Measurements from ENCODE around the gene WDFY2. TPM values are rescaled to one million over a fixed set of nuclear protein-coding genes. Genes with fewer than 3 reads are reported as not detected.
A peak's percentile ranks its signal among the peaks of the same experiment; 100 is the strongest.

Gene WDFY2
- total RNA-seq, 1 experiment from 2014 or later, result 8.2 TPM

DNA sequence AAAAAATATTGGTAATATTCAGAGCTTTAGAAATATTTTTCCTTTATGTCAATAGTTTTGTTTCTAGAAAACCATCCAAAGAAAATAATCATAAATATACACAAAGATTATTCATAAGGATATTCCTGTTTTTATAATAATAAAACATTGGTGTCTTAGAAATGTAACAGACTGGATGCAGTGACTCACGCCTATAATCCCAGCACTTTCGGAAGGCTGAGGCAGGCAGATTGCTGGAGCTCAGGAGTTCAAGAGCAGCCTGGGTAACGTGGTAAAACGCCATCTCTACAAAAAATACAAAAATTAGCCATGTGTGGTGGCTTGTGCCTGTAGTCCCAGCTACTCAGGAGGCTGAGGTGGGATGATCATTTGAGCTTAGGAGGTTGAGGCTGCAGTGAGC lies 112.9 kb downstream of the WDFY2 start:
- DNase-seq (ENCODE audit: low read depth), result peak; percentile 65

DNA sequence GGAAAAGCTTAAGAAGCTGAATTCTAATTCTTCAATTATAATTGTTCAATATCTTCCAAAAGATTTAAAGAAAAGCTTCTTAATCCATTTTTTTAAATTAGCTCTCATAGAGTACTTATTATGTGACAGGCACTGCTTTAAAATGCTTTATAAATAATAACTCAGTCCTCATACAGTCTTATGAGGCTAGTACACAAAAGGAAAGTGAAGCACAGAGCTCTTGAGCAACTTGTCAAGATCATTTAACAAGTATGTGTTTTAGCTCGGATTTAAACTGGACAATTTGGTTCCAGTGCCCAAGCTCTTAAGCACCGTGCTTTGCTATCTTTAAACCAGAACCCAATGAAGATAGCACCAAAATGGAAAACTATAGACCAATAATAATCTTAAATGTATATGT lies 113.6 kb downstream of the WDFY2 start:
- DNase-seq (ENCODE audit: low read depth), result no peak

DNA sequence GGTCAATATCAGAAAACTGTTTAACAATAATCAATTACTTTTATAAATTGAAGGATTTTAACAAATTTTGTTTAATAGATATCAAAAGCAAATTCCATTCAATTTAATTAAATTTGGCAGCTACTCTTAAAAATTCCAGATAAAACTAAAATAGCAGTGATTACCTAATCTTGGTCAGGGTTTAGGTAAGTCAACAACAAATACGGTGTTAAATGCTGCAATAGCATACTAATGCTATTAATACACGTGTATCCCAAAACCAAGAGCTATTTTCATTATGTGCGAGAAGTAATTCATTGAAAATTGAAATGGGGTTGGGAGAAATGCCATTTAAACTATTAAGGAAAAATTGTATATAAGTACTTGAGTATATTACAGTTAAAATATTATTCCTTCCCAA lies 114.1 kb downstream of the WDFY2 start:
- no peak for DNase-seq (ENCODE audit: low read depth)

DNA sequence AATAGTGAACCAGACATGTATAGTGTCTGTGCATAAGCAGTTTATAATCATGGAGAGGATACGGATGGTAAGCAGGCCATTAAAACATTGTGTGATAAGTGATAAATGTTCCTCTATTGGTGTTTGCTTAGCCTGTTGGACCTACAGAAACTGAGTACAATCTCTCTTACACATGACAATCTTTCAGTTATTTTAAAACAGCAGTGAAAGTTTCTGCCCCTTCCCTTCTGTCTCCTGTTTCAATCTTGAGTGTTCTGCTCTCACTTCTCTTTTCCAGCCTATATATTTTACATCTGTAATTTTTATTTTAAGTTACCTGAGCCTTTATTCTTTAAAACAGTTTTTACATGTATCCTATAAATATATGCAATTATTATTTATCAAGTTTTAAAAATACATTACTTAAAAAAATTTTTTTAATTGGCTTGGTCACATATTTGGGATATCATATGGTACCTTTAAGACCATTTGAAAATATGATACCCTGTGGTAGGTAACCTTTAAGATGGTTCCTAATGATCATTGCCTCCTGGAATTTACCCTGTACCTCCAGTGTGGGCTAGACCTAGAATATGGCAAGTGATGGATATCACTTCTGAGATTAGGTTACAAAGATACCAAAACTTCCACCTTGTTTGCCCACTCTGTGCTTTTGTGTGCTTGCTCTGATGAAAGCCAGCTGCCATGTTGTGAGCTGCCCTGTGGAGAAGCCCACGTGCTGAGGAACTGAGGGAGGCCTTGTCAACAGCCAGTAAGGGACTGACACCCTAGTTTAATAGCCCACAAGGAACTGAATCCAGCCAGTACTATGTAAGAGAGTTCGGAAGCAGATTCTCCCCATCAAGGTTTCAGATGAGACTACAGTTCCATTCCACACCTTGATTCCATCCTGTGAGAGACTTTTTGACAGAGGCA lies 120.4 kb downstream of the WDFY2 start:
- DNase-seq (ENCODE audit: low read depth), result no peak

DNA sequence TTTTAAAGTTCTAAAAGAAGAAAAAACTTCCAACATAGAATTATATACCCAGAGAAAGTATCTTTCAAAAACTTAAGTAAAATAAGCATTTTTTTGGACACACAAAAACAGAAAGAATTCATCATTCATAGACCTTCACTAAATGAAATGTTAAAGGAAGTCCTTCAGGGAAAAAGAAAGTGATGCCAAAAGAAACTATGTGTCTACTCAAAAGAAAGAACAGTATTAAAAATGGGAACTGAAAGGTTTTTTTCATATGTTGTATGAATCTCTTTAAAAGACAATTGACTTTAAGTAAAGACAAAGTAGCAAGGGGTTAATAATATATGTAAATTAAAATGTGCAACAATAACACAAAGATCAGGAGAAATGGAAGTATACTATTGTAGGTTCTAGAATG lies 123.2 kb downstream of the WDFY2 start:
- DNase-seq (ENCODE audit: low read depth), result no peak

DNA sequence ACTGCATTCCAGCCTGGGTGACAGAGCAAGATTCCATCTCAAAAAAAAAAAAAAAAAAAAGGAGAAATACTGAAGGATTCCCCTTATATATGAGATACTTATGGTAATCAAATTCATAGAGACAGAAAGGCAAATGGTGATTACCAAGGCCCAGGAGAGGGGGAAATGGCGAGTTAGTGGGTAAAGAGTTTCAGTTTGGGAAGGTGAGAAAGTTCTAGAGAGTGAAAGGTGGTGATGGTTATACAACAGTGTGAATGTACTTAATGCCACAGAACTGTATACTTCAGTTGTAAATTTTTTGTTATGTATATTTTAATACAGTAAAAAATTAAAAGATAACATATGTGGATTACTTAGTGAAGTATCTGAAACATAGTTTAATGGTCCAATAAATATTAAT lies 129.5 kb downstream of the WDFY2 start:
- DNase-seq (ENCODE audit: low read depth), result no peak

DNA sequence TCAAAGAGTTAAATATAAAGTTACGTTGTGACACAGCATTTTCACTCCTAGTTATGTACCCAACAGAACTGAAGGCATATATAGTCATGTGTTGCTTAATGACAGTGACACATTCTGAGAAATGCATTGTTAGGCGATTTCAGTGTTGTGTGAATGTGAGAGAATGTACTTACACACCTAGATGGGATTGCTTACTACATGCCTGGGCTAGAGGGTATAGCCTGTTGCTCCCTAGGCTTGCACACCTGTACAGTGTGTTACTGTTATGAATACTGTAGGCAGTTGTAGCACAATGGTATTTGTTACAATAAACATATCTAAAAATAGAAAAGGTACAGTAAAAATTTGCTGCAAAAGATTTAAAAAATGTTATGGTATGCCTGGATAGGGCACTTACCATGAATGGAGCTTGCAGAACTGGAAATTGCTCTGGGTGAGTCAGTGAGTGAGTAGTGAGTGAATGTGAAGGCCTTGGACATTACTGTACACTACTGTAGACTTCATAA lies 130.5 kb downstream of the WDFY2 start:
- peak; percentile 75 for DNase-seq (ENCODE audit: low read depth)

DNA sequence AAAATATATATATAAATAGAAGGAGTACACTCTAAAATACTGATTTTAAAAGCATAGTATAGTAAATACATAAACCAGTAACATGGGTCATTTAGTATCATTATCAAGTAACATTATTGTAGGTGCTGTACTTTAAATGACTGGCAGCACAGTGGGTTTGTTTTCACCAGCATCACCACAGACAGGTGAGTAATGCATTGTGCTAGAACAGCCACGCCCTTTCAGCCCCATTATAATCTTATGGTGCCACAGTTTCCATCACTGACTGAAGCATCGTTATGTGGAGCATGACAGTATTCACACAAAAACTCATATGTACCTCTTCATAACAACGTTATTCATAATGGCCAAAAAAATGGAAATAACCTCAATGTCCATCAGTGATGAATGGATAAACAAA lies 131.4 kb downstream of the WDFY2 start:
- DNase-seq (ENCODE audit: low read depth), result no peak

DNA sequence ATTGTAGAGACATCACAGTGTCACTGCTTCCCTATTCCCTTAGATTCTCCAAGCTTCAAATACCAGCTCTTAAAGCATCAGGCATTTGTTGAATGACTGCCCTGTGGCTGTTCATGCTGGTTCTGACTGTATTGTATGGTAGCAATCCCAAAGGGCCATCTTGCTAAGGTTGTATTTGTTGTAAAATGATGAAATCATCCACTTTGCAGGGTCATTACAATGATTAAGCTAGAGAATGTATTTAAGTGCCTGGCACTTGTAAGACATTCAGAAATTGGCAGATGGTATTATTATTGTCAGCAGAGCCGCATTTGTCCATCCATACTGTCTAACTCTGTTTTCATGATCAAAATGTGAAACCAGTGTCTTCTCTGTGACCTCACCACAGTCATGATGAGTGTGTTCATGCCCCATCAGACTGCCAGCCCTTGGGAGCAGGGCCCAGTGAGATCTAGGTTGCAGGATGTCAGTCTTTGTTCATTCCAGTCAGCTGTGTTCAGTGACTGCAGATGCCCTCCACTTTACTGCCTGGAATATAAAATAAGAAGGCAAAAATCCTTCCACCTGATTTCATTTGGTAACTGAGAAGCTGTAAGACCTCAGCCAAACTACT lies 133.6 kb downstream of the WDFY2 start:
- peak; percentile 54 for DNase-seq (ENCODE audit: low read depth)

DNA sequence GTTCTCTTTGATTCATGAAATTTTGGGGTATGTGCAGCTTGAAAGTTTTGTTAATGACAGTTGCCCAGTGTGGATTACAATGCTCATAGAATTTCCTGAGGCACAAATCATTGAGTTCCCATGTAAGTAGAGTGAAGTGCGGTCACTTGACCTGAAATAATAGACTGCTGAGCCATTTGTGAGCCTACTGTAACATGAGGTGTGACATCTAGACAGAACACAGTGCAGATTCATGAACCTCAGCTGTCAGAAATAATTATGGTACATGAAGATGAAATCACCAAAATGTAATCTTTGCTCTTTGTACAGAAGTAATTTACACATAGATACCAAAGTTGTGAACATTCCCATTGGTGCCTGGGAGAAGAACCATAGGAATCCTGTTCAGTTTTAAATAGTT lies 135.1 kb downstream of the WDFY2 start:
- no peak for DNase-seq (ENCODE audit: low read depth)

DNA sequence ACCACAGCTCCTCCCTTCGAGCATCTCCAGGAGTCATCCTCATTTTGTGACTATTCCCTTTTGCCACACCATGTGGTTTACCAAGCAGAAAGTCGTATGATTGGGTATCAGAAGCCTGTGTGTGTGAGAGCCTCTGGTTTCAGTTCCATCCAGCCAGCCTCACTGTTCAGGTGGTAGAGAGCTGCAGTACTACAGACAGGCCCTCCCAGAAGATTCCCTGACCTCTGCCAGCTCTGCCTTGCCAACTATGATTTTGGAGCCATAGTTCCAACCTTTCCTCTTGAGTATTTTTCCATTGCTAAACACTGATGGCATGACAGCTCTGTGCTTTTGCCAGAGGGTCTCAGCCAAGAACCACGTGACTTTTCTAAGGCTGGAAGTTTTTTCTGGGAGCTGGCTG lies 137.2 kb downstream of the WDFY2 start:
- DNase-seq (ENCODE audit: low read depth), result no peak

DNA sequence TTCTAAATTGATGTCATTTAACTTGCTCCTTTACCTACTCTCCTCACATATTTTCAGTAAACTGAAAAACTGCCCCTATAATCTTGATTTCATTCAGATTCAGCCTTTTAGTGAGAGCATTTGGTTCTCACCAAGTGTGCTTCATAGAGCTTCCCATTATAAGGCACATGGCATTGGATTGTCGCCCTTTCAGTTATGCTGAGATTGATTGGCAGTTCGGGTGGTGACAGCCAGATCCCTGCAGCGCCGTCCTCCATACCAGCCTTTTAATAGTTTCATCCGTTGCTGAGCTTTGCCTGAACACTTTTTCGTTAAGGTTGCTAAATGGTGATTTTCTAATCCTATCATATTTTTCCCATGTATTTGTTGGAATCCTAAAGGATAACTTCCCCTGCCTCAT lies 139.3 kb downstream of the WDFY2 start:
- no peak for DNase-seq (ENCODE audit: low read depth)

DNA sequence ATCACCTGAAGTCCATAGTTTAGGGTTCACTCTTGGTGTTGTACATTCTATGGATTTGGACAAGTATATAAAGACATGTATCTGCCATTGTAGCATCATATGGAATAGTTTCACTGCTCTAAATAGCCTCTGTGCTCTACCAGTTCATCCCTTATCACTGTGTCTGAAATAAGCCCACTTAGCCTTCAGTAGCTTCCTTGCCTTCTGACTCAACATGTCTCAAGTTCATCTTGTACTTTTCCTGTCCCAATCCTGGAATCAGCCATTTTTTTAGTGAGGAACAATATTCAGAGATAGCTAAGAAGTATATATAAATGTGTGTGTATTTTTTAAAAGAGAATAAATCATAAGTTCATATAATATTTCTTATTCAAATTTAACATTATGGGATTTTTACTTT lies 140.5 kb downstream of the WDFY2 start:
- DNase-seq (ENCODE audit: low read depth), result no peak

DNA sequence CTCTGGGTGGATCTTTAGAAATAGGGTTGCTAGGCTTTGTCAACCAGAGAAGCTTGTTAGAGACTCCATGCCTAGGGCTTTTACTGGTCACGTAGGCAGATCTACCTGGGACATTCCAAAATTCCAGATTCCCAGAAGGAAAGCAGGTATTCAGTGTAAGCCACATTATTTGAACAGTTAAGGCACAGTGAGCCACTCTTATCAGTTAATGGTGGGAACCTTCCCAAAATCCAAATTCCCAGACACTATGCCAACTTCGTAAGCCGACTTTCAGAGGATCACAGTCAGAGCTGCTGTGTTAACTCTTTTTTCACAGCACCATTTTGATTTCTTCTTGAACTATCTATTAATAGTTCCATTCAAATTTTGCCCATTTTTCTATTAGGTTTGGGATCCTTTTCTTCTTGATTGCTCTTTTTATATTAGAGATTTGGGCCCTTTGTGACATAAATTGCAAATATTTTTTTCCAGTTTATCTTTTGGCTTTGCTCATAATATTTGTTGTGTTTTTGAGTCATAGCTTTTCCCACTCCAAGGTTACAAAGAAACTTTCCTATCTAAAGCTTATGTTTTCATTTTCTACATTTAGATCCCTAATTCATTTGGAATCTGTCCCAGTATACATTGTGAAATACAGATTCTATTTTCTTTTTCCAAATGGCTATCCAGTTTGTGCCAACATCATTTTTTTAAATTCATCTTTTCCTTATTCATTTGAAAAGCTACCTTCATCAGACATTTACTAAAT lies 142.4 kb downstream of the WDFY2 start:
- DNase-seq (ENCODE audit: low read depth), result peak; percentile 69

DNA sequence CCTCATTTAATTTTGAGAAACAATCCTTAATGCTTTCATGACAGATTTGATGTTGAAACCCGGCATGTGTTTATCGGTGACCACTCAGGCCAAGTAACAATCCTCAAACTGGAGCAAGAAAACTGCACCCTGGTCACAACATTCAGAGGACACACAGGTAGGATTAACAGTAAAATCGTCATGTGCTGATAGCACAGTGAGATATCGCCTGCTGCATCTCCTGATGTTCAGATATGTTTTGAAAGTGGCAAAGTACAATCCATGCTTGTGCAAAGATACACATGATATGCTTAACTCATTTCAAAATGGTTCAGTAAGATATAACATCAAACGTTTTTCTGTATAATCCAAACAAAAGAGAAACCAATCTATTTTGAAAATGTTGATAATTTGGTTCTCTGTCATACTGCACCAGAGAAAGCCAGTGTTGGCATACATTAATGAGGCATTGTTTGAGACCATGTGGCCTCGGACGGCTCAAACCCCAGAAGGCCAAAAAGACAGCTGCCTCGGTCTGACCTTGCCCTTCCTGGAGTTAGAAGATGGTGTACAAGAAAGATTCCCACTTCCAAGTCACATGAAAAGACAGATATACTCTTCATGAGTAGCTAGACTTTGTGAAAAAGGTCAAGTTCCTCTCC lies 143.5 kb downstream of the WDFY2 start:
- peak; percentile 84 for DNase-seq (ENCODE audit: low read depth)

DNA sequence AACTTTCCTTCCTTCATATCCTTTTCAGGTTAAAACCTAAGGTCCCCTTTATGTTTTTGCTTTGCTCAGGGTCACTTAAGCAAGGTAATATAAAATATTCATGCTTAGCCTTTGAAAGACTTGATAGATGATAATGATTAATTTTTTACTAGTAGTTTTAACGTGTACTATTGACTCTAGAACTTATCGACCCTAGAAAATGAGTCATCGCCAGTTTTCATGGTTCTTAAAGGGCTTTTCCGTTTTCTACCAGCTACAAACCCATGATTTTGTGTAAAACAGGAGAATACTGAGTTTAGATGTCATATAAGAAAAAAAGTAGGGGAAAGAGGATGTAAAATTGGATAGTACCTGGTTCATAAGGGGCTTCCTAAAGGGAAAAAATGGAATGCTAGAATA lies 144.0 kb downstream of the WDFY2 start:
- no peak for DNase-seq (ENCODE audit: low read depth)

DNA sequence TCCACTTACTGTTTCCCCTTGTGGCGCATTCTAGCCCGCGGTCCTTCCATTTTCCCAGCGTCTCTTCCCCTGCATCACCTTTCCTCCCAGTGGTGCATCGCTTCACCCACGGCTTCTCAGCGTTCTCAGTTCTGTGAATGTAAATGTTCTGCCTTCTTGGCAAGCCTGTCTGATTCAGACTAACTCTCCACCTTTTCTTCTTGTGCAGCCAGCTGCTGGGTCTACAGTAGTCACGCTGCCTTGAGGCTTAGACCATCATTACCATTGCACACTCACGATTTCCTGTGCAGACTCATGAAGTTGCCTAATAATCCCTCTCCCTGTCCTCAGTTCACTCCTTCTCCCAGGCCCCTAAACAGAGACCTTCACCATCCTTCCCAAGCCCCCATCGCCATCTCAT lies 144.7 kb downstream of the WDFY2 start:
- peak; percentile 84 for DNase-seq (ENCODE audit: low read depth)

DNA sequence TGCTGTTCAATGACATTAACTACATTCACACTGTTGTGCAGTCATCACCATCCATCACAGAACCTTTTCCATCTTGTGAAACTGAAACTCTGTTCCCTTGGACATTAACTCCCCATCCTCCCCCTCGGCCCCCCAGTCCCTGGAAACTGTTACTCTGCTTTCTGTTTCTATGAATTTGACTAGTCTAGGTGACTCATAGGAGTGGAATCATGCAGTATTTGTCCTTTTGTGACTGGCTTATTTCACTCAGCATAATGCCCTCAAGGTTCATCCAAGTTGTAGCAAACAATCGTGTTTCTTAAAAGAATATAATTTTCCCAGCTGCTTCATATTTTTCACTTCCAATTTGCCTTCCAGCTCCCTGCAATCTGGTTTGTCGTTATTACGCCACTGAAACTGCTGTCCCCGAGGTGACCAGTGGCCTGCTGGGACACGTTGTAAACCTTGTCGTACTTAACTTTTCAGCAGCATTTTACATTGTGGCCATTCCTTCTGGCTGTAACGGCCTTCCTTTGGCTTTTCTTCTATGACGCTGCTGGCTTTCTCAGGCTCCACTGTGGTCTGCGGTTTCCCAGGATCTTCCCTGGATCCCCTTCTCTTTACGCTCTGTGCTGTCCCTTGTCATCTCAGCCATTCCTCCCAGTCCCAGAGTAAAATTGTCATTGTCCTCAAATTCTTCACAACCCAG lies 145.7 kb downstream of the WDFY2 start:
- peak; percentile 93 for DNase-seq (ENCODE audit: low read depth)

DNA sequence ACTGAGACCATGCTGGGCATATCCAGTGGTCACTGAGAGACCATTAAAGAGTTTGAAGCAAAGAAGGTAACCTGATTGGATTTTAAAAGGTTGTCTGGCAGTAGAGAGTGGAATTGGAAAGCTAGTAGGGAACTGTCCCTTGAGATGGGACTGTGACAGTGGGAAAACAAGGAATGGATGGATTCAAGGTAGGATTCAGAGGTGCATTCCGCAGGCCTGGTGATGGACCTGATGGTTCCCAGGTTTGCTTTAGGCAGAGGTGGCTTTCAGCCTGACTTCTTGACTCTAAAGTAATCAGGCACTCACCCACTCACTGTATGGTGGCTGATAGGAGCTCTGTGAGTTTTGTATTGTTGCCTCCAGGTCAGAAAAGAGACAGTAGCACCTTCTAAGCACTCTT lies 146.7 kb downstream of the WDFY2 start:
- no peak for DNase-seq (ENCODE audit: low read depth)

DNA sequence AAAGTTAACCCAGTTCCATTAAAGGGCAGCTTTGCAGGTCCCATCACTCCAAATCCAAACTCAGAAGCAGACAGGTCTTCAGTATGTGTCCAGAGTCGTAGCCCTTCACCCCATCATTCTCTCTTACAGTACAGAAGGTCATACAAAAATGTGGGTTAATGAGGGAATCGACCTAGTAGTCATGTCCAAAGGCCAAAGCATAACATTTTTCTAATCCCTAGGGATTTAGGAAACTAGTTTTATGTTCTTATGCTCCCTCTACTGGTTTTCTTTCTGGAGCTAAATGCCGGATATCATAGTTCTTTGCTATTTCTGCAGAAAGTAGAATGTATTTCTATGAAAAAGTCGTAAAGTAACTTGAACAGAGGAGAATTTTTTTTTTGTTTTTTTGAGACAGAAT lies 147.5 kb downstream of the WDFY2 start:
- DNase-seq (ENCODE audit: low read depth), result peak; percentile 88

All from LHCN-M2 (cell line).